ENCODE data around the gene DEK.
"Not testable (repeated sequence)": the region's sequence is repeated elsewhere in the genome, so short reads cannot be mapped to it uniquely, and the experiment has no call there.

The DEK gene

GRCh38 chr6:18183766-18184165 lies 80.6 kb downstream of the DEK start:
- Mint-ChIP-seq H3K36me3 (ENCODE audit: low read depth) (peaks cover 68% of the 10 kb centered on the region), H3K9me3 (no peaks in the 10 kb centered on the region), H3K27me3 (no peaks in the 10 kb centered on the region), H3K4me3 (no peak overlapping the region), H3K4me1 (ENCODE audit: low read depth) (peaks cover 12% of the 10 kb centered on the region), H3K27ac (no peak overlapping the region)
- no peak for DNase-seq

DNA sequence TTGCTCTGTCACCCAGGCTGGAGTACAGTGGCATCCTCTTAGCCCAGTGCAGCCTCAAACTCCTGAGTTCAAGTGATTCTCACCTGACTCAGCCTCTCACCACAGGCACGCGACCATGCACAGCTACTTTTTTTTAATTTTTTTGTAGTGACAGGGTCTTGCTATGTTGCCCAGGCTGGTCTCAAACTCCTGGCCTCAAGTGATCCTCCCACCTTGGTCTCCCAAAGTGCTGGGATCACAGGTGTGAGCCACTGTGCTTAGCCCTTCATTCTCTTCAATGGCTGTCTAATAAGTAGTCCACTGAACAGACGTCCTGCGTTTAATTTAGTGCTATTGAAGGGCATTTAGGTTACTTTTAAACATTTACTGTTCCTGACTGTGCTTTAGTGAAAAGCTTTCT lies 81.8 kb downstream of the DEK start:
- Mint-ChIP-seq H3K36me3 (ENCODE audit: low read depth) (peaks cover 65% of the 10 kb centered on the region), H3K4me1 (ENCODE audit: low read depth) (peaks cover 13% of the 10 kb centered on the region), H3K27me3 (no peaks in the 10 kb centered on the region), H3K9me3 (no peaks in the 10 kb centered on the region), H3K27ac (no peak overlapping the region), H3K4me3 (no peak overlapping the region)
- DNase-seq, result no peak

- H3K9me3 Mint-ChIP-seq, result no peaks in the 10 kb centered on the region
- H3K4me3 Mint-ChIP-seq, result no peak overlapping the region
- no peak for DNase-seq
- no peak overlapping the region for H3K27ac Mint-ChIP-seq
- no peaks in the 10 kb centered on the region for H3K27me3 Mint-ChIP-seq
- H3K36me3 Mint-ChIP-seq (ENCODE audit: low read depth), result peaks cover 66% of the 10 kb centered on the region
- peaks cover 6% of the 10 kb centered on the region for H3K4me1 Mint-ChIP-seq (ENCODE audit: low read depth)
Observed at GRCh38 chr6:18179770-18180356, 84.5 kb downstream of the DEK start.

GRCh38 chr6:18178960-18179615 lies 85.2 kb downstream of the DEK start:
- no peak overlapping the region for H3K4me3 Mint-ChIP-seq
- H3K9me3 Mint-ChIP-seq, result no peaks in the 10 kb centered on the region
- H3K36me3 Mint-ChIP-seq (ENCODE audit: low read depth), result peaks cover 68% of the 10 kb centered on the region
- no peak overlapping the region for H3K27ac Mint-ChIP-seq
- H3K27me3 Mint-ChIP-seq, result no peaks in the 10 kb centered on the region
- DNase-seq, result no peak
- peaks cover 3% of the 10 kb centered on the region for H3K4me1 Mint-ChIP-seq (ENCODE audit: low read depth)

- H3K9me3 Mint-ChIP-seq, result no peaks in the 10 kb centered on the region
- H3K27me3 Mint-ChIP-seq, result no peaks in the 10 kb centered on the region
- peaks cover 3% of the 10 kb centered on the region for H3K4me1 Mint-ChIP-seq (ENCODE audit: low read depth)
- peaks cover 65% of the 10 kb centered on the region for H3K36me3 Mint-ChIP-seq (ENCODE audit: low read depth)
- no peak overlapping the region for H3K4me3 Mint-ChIP-seq
- no peak overlapping the region for H3K27ac Mint-ChIP-seq
- DNase-seq, result no peak
Observed at GRCh38 chr6:18177286-18177965, 86.9 kb downstream of the DEK start.

GRCh38 chr6:18176198-18176597 lies 88.1 kb downstream of the DEK start:
- H3K36me3 Mint-ChIP-seq (ENCODE audit: low read depth), result peaks cover 68% of the 10 kb centered on the region
- not testable (repeated sequence) for H3K4me1 Mint-ChIP-seq (ENCODE audit: low read depth); H3K9me3 Mint-ChIP-seq; H3K27ac Mint-ChIP-seq; H3K27me3 Mint-ChIP-seq; H3K4me3 Mint-ChIP-seq; DNase-seq
